HG02642 (cell line): ENCODE results near the gene KANSL3.
A peak's percentile ranks its signal among the peaks of the same experiment; 100 is the strongest.
"Not testable (repeated sequence)": the region's sequence is repeated elsewhere in the genome, so short reads cannot be mapped to it uniquely, and the experiment has no call there.

Experiments used
- ATAC-seq: cut with Tn5 transposase; IDR thresholded peaks from one replicate; pipeline ENCODE4 v1.9.1; 2021; ENCODE audit warnings: mild to moderate bottlenecking; ENCODE audit not compliant: unreplicated experiment, poor library complexity

KANSL3 gene

DNA sequence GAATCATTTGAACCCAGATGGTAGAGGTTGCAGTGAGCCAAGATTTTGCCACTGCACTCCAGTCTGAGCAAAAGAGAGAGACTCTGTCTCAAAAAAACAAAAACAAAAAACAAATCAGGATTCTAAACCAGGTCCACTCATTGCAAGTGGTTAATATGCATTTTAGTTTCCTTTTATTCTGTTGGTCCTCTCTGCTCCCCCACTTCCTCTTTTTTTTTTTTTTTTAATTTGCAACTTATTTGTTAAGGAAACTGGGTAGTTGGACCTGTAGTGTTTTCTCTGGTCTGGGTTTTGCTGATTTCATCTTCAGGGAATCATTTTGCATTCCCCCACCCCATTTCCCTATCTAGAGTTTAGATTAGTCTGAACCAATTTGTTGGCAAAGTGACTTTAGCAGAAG, 18.4 kb upstream of the KANSL3 start:
- no peak for ATAC-seq

- ATAC-seq: no peak
These were observed 17.4 kb upstream of the KANSL3 start for GRCh38 chr2:96655526-96655925.

- not testable (repeated sequence) for ATAC-seq
These were observed 16.7 kb upstream of the KANSL3 start for GRCh38 chr2:96654791-96655190.

GRCh38 chr2:96651793-96652192, 13.7 kb upstream of the KANSL3 start:
- no peak for ATAC-seq

- no peak for ATAC-seq
These were observed 11.2 kb upstream of the KANSL3 start for GRCh38 chr2:96649342-96649741.

GRCh38 chr2:96648306-96648930, 10.3 kb upstream of the KANSL3 start:
- no peak for ATAC-seq

DNA sequence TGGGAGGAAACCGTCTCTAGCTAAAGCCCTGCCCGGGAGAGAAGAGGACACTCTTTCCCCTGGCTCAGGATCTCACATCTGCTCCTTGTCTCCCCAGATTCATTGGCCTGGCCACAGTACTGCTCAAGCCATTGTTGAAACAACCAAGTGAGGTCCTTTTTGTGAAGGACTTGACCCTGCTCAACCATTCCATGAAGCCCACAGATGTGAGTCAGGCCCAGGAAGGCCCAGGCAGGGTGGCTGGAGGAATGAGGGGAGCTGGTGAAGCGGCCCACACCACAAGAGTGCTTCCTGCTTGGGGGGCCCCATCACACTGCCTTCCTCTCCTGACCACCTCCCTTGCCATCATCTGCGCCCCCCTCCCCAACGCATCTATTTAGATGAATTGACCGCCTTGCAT, 9.6 kb upstream of the KANSL3 start:
- no peak for ATAC-seq

DNA sequence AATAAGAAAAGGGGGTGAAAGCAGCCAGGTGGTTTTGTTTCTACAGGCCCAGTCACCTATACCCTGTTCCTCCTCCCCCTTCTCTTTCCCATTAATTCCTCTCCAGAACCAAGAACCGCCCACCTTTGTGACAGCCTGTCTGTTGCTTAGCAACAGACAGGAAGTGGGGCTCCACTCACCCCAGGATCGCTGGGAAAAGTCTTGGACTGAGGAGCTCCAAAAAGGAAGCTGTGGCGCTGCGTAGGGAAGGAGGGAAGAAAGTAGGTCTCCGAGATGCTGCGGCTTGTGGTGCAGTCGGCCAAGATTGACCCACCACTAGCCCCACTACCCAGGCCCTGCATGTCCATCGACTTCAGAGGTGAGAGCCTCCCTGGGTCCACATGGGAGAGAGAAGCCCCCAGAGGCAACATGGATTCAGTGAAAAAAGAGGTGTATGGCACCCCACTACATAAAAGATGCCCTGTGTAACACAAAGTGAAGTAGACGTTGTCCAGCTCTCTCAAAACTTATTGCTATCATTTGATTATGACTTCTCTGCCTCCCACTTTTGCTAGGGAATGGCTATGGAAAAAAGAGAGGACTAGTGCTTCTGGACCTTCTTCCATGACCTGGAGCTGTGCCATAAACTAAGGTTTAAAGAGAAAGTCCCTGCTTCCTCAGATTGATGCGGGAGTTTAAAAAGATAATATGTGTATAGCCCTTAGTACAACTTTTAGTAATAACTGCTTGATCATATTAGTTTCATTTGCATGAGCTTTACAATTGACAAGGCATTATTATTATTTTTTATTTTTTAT, 4.7 kb upstream of the KANSL3 start, which contains the start of gene FER1L5:
Gene FER1L5, plus strand, starts transcription at position 201 of the 797 bp plus-strand sequence. Its CDS starts 73 bp downstream, at position 274.
- no peak for ATAC-seq

DNA sequence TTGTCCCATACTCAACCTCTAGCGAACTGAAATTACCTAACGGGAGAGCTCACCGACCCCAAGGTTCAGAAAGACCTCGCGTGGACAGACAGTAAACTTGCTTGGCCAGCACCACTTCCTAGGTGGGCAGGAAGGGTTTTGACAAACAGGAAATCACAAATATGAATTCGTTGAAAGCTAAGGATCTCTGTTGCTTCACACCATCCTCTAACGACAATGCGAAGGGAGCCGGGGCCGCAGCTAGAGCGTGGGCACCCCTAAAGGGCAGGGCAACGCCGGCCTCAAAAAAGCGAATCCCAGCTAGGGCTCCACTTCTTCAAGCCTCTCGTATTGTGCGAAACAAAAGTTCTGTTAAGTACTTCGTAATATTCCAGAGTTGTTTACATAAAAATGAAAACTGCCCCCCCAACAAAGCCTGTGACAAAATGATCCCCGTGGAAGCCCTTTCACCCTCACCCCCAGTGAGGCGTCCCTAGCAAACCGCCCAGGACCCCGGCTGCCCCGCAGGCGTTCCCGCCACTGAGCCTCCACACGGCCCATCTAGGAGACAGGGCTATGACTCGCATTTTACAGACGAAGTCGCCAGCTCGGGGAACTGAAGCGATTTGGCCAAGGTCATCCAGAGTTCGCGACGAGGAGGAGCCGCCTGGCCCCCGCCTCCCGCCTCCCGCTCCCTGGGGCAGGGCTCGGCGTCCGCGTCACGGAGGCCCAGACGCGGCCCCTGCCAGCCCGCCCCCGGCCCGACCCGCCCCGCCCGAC, 548 bp downstream of the KANSL3 start:
- ATAC-seq: peak; percentile 75

DNA sequence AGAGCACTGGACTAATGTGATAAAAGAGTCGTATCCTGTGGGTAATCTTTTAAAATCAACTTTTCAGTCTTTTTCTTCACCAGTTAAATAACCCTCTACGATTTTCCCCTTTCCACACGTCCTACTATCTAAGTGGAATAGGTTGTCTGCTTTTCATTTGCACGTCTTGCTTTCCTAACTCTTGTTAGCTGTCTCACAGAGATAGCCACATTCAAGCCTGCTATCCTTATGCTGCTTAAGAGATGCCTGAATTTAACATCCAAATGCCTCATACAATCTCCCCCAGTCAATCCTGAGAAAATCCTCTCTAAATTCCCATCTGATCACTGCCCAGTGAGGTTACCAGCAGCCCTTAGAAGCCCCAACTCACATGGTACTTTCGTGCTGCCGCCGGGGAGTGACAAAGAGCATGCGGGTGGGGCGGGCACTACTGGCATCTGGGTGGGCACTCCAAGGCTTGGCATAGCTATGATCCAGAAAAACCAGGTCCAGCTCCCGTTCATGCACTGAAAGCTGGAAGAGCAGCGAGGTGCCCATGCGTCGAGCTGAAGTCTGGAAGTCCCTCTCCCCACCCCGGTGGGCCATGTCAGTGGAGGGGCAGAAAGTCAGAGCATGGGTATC, 1.5 kb downstream of the KANSL3 start:
- no peak for ATAC-seq

DNA sequence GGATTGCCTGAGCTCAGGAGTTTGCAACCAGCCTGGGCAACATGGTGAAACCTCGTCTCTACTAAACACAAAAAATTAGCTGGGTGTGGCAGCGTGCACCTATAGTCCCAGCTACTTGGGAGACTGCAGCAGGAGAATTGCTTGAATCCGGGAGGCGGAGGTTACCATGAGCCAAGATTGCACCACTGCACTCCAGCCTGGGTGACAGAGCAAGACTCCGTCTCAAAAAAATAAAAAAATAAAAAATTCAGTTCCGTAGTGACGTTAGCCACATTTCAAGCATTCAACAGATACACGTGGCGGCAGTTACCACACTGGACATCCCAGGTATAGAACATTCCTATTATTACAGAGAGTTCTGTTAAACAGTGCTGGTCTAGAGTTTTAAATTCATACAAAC, 4.5 kb downstream of the KANSL3 start:
- no peak for ATAC-seq

DNA sequence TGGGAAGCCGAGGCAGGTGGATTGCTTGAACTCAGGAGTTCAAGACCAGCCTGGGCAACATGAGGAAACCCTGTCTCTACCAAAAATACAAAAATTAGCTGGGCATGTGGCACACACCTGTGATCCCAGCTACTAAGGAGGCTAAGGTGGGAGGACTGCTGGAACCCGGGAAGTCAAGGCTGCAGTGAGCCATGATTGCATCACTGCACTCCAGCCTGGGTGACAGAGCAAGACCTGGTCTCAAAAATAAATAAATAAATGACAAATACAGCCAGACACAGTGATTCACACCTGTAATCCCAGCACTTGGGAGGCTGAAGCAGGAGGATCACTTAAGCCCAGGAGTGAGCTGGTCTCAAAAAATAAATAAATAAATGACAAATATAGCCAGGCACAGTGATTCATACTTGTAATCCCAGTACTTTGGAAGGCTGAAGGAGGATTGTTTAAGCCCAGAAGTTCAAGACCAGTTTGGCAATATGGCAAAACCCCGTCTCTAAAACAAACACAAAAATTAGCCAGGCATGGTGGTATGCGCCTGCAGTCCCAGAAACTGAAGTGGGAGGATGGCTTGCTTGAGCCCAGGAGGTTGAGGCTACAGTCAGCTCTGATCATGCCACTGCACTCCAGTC, 6.2 kb downstream of the KANSL3 start:
- ATAC-seq: no peak

DNA sequence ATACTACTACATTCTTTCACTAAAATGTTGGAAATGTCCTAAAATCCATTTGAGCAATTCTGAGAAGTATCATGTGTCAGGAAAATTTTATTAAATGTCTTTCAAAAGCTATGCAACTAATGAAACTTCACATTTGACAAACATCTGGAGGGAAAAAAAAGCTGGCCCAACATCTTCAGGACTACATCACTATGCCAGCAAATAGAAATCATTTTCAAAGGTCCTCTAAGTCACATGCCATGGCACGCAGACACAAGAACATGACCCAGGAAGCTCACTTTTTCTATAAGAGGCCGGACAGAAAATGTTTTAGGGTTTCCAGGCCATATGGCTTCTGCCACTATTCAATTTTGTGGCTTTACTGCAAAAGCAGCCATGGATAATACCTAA, 11.6 kb downstream of the KANSL3 start:
- no peak for ATAC-seq

- ATAC-seq: no peak
These were observed 12.2 kb downstream of the KANSL3 start for GRCh38 chr2:96625571-96626552.

DNA sequence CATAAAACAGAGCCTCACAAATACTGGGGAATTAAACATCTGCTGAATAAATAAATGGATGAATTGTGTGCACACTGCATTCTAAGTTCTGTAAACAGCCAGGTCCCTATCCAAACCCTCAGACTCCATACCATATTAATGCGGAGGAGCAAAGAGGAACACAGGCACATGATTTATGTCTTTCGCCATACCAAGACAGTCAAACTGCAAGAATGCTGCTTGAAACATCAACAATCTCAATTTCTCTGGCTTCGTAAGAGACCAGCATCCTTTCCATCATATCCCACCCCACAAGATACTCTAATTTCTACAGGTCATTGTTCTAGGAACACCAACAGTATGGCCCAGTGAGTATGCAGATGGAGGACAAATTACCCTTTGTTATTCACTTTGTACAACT, 15.0 kb downstream of the KANSL3 start:
- ATAC-seq: no peak

DNA sequence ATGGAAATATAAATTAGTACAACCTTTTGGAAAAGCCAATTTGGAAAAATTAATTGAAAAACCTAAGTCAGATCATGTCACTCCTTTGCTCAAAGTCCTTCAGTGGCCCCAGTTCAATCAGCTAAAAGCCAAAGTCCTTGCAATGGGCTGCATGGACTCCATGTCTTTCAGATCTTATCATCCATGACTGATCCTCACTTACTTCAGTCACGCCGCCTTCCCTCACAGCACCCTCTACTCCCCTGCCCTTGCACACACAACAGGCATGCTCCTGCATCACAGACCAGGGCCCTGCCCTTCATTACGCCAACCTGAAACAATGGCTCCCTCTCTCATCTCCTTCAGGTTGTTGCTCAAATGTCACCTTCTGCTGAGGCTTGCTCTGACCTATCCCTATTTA, 15.6 kb downstream of the KANSL3 start:
- no peak for ATAC-seq

DNA sequence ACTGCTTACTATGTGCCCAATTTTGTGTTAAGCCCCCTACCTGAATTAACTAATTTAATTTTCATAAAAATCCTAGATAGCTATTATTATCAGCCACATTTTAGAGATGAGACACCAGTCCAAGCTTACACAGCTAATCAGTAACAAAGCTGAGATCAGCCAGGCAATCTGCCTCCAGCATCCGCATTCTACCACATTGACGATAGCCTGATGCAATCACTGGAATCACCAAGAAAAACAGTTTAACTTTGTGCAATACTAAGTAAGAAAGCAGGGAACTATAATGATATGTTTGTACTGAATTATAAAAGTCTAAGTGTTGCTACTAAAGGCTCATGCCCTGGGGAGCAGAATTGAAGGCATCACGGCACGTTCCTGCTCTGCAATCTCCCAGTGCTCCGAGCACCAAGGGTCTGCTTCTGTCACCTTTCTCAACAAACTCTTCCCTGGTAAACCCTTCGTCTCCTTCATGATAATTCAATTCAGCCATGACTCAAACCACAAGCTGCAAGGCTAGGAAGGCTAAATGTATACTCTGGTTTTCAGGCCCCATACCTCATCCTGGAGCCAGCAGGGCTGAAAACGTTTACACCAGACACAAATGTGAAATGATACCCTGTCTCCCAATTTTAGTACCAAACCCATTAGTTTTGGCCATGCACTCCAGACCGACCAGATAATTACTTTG, 19.4 kb downstream of the KANSL3 start:
- ATAC-seq: no peak

DNA sequence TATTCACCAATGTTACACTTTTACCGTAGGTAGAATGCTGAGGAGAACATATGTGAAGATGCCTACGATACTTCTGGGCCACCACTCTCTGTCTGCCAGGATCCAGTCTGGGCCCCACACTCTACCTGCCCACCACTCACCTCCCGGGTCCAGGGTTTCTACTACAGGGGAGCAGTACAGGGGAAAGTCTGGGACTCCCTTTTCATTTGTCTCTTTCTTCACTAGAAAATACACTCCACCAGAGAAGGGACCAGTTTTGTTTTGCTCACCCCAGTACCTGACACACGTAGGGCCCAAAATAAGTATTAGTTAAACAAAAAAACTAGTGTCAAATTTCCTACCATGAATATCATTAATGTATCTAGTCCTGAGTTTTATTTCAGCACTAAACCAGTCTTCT, 21.1 kb downstream of the KANSL3 start:
- no peak for ATAC-seq

DNA sequence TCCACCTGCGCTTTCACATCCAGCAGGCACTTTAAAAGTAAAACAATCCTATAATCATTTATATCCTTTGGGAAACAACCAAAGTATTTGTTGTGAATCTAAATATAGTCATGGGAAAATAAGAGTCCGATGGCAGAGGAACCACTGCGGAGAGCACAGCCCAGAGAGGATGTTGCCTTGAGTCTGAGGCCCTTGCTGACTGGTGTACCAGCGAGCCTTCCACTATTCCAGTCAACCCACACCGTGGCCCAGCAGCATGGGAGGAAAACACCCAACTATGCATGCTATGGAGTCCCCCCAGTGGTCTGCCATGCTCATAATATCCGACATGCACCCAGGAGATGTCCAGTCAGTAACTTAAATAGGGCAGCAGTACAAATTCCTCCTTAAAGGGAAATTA, 21.6 kb downstream of the KANSL3 start:
- no peak for ATAC-seq
